ENCODE measurements around the gene DESI1.

Gene DESI1

DNA sequence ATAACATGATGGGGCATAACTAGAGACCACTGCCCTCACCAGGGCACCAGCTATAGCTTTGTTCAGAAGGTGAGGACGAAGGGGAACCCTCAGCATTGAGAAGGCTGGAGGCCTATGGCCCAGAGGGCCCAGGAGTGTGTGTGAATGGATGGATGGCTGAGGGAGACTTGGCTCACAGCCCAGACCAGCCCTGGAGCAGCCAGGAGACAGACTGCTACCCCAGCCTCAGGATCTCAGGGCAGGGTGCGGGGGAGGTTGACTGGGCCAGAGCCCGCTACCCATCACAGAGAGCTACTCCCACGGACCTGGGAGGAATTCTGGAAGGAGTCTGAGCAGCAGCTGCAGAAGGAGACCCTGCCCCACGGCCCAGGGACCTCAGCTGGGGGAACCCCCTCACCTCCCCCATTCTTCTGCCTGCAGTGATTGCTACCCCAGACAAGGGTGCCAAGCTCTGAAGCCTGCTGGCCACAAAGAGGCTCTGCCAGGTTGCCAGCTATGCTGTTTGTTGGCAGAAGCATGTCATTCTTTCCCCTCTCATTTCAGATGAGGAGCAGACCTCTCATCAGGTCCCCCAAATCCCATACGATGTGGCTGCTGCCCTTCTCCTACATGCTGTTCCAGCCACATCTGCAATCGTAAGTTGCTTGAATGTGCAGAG, 65.4 kb downstream of the DESI1 start:
- DNase-seq, result no peak

DNA sequence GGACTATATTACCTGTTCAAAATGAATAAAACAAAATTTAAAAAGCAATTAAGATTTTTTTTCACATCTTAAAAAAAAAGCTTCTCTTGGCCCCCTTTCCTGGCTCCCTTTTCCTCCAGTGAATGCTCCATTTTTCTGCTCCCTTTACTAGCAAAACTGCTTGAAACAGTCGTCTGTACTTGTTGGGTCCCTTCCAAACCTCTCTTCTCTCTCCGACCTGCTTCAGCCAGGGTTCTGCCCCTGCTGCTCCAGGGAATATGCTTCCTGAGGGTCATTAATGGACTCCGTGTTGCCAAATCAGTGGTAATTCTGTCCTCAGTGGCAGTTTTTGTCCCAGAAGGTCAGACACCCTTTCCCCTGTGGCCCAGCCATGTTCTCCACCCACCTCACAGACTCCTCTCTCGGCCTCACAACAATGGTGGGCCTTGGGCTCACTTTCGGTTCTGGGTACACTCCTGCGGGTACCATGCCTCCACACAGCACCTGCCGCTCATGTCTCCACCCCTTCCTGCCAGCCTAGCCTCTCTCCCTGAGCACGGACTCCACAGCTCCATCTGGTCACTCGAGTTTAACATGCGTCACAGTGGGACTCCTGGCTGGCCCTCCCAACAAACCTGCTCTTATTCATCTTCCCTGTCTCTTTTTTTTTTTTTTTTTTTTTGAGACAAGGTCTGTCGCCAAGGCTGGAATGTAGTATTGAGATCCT, 68.8 kb downstream of the DESI1 start:
- no peak for DNase-seq

DNA sequence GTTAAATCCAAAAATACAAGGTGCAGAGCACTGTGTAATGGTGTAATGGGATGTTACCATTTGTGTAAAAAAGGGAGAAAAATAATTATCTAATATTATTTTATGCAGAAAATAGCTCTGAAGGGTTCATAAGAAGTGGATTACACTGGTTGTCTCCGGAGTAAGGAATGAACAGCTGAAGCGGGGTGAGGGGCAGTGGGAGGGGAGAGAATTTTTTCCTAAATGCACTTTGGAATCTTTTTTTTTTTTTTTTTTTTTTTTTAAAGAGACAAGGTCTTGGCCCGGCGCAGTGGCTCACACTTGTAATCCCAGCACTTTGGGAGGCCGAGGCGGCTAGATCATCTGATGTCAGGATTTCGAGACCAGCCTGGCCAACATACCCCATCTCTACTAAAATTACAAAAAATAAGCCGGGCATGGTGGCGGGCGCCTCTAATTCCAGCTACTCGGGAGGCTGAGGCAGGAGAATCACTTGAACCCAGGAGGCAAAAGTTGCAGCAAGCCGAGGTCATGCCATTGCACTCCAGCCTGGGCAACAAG, 69.8 kb downstream of the DESI1 start:
- DNase-seq, result no peak

DNA sequence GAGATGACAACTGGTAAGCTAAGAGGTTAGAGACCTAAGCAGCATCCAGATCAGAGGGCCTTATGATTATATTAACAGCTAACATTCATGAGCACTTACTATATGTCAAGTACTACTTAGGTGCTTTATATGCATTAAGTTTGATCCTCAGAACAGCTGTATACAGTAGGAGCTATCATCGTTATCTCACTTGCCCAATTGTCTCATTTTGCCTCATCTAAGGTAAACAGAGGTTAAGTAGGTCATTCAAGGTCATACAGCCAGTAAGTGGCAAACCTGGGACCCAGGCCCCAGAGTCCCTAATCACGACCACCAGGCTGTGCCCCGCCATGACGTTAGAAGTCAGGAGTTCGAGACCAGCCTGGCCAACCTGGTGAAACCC, 72.0 kb downstream of the DESI1 start:
- DNase-seq, result no peak

Measured in kidney glomerular epithelial cell (primary cell).